ENCODE data around the gene SYK.

The SYK gene

DNA sequence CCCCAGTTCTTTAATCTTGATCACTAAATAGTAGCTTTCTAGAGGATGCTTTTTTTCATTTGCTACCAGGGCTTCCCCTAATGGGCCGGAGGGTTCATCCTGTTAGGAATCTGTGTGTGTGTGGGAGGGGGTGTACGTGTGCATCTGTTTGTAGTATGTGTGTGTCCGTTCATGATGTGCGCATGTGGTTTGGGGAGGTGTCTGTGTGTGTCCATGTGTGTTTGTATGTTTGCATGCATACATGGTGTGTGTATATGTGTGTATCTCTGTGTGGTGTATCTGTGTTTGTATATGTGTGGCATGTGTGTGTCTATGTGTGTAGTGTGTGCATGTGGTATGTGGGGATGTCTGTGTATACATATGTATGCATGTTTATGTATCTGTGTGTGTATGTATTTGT lies 106.2 kb downstream of the SYK start:
- DNase-seq, result no peak

GRCh38 chr9:90909225-90909624 lies 107.6 kb downstream of the SYK start:
- no peak for DNase-seq

GRCh38 chr9:90909747-90910283 lies 108.2 kb downstream of the SYK start:
- DNase-seq, result no peak

DNA sequence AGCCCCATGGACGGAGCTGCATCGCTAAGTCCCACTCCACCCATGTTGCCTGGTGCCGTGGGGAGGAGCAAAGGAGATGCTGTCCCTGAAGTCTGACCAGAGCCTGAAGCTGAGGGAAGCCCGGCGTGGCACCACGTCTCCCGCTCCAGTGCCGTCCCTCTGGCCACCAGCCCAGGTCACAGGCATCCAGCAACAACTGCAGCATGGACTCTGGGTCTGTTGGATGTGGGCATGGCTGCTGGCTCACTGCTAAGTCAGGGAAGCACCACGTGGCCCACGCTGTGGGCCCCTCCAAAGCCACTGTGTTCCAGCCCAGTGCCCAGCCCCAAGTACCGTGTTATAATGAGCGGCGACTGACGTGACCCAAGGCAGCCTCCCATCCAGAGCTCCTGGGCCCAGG lies 112.6 kb downstream of the SYK start:
- DNase-seq, result no peak

DNA sequence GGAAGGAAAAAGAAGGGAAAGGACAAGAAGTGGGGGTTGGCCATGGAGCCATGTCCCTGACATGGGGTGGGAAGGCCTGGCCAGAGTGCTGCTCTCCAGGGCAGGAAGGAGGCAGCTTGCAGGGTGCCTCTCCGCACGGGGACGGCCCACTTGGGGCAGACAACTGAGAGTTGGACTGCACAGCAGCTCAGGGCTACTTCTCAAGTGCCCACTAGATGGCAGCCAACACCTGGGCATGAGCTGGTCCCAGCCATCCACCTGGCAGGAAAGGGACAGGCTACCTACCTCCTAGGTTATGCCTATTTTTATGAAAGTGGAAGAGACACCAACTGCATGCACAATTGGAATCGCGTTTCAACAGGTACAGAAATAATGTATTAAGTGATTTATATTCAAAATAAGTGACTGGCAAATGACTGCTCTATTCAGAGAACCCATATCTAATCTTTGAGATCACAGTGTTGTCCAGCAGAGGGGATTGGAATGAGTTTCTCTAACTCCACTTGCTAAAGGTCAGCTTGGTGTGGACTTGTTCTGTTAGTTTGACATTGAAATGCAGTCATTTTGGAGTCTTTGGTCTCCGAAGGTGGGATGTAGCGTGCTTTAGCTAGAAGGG lies 113.4 kb downstream of the SYK start:
- peak; percentile 77 to 86 (median 85) for DNase-seq

DNA sequence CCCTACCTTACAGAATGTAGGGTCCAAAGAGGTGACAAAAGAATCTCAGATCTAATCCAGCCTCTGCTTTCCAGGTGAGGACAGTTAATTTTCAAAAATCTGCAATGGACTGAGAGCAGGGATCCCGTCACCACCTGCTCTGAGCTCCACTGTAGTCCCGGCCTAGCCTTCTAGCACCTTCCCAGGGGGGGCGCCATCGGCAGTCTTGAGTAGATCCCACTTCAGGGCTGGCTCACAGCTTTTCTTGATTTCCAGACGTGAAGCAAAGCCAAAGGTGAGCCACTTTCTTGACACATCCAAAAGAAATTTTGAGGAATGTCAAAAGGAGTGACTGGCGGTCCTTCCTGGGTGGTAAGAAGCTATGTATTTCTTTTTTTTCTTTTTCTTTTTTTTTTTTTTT lies 114.1 kb downstream of the SYK start:
- peak in 2 of 3 donors; percentile 29 to 55 for DNase-seq

DNA sequence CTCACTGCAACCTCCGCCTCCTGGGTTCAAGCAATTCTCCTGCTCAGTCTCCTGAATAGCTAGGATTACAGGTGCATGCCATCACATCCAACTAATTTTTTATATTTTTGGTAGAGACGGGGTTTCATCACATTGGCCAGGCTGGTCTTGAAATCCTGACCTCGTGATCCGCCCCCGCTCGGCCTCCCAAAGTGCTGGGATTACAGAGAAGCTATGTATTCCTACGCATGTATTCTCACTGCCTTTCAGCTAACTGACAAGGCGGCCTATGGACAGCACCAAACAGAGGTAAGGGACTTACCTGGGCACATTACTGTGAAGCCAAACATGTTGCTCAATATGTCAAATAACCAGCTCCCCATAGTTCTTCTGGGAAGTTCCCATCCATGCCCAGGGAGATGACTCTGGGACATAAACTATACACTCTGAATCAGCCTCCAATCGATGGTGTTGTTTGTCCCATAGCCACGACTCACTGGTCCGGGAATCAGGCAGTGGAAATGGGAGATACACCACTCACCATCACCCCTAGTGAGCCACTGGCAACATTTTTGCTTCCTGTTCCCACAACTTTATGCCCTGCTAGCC lies 114.6 kb downstream of the SYK start:
- no peak for DNase-seq

DNA sequence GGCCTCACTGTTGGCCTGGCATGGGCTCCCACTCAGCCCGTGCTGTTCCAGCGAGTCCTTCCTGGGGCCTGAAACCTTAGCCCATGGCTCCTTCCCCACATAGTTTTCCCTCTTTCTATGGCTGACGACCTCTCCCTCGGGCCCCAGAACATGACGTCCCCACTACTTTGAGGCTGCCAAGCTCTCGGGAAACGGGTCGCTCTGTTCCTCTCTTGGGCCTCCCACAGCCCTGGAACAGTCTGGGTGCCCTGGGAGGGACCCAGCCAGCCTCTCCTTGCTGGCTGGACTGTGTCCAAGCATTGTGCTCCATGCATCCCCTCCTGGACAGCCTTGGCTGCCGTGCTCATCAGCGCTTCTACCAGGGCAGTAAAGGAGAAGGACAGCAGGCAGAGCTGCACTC lies 118.3 kb downstream of the SYK start:
- DNase-seq, result no peak

- DNase-seq, result no peak
Measured at GRCh38 chr9:90921104-90921503, 119.5 kb downstream of the SYK start.

DNA sequence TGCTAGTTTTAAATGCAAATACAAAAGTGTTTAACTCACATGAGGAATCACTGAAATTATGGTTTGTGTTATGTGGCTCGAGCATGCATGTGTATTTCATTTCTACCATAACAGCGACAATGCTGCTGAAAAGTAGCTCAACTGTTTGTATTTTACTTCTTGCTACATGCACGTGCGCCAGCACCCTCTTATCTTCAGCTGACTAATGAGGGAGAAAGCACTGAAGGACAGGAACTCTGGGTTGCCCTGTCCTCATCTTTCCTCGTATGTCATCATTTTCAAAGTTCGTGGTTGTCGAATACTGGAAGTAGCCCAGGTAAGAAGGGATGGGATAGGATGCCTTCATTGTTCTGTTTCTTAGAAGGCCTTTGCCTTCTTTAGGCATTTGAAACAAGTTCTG lies 120.3 kb downstream of the SYK start:
- DNase-seq, result no peak

- DNase-seq, result no peak
Measured at GRCh38 chr9:90925581-90926257, 124.1 kb downstream of the SYK start.

DNA sequence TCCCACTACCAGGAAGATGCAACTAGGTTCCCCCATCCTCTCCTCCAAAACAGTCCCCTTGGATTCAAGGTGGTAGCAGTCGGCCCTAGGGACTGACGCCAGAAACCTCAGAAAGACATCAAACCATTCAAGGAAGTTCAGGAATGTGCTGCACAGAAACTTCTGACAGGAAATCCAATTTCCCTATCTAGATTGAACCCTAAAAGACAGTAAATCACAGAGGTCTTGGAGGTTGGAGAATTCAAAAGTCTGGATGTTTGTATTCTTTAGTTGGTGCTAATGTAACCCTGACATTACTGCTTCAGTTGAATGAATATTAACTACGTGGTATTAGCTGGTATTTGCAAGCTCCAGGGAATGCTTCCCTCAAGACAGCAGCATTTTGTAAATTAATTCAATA lies 125.3 kb downstream of the SYK start:
- no peak for DNase-seq

DNA sequence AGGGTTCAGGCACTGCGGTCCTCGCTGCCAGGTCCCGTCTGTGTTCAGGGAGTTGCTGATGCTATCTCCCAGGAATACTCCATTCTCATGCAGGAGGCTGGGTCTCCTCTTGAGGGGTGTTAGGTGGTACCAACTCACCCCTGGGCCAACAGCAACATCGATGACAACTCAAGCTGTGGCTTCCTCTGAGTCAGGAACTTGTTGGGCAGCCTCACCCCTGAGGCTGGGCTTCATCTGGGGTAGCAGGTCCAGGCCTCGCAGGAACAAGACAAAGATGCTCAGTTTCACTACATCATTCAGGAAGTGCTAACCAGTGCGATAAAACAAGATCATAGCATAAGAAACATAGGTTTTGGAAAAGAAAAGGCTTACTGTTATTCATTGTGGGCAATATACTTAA lies 125.9 kb downstream of the SYK start:
- DNase-seq, result no peak

DNA sequence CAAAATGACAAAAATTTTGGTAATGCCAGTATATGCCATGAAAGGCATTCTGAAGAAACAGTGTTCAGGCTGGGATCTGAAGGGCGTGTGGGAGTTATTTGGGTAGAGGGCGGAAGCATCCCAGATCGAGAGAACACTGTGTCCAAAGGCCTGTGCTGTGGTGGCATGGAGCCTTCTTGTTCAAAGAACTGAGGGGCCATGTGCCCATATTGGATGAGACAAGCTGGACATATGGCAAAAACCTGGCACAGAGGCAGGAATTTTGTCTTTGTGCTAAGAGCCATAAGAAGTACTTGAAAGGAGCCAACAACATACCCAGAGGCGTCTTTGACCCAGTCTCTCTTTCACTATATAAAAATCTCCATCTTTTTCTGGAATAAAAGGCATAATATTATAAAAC lies 128.0 kb downstream of the SYK start:
- DNase-seq, result no peak

DNA sequence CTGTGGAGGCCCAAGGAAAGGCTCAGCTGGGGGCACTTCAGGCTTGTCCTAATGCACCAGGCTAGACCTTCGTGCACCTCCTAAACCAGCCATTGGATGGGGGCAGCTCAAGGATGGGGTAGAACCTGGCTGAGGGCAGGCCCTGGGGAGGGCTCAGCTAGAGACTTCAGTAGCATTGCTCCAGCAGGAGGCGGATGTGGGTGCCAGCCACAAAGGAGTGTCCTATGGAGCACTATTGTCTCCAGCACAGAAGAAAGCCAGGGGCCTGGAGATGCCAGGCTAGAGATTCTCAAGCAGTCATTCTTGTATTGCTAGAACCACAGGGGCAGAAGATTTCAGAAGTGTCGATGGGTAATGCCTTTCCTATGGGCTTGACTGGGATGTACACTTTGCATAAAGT lies 131.8 kb downstream of the SYK start:
- DNase-seq, result no peak

DNA sequence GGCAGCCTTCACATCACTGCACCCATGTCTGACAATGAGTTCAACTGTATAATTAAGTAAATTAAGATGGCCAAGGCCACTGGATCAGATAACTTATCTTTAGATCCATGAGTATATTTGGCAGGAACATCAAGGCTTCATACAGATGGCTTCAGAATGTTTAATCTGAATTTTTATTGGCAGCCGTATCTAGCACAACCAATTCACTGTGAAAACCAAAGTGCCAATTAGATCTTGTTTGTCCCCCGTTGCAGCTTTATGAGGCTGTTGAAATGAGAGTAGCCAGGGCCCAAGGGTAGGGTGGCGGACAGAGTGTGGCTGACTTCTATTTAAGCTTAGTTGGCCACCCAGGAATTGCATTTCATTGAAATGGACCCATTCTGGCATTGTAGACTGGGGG lies 137.7 kb downstream of the SYK start:
- no peak for DNase-seq

GRCh38 chr9:90940280-90940679 lies 138.7 kb downstream of the SYK start:
- no peak for DNase-seq

GRCh38 chr9:90941661-90942060 lies 140.0 kb downstream of the SYK start:
- no peak for DNase-seq

GRCh38 chr9:90942555-90942954 lies 140.9 kb downstream of the SYK start:
- DNase-seq, result no peak

DNA sequence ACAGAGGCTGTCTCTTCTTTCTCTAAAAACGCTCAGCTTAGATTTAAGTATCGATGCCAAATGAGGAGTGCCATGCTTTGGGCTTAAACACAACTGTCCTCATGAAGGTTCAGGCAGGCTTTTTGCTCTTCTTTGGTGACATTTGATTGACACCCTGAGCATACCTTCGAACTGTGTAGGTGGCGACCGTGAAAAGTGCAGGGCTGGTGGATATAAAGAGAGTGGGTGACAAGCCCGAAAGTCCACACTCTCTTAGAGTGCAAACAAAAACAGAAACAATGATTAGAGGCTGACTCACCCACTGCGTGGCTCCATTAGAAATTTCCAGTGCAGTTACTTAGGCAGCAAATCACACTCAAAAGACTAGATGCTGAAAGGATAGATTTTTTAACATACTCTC lies 141.7 kb downstream of the SYK start:
- peak in 1 of 3 donors; percentile 13 for DNase-seq

DNA sequence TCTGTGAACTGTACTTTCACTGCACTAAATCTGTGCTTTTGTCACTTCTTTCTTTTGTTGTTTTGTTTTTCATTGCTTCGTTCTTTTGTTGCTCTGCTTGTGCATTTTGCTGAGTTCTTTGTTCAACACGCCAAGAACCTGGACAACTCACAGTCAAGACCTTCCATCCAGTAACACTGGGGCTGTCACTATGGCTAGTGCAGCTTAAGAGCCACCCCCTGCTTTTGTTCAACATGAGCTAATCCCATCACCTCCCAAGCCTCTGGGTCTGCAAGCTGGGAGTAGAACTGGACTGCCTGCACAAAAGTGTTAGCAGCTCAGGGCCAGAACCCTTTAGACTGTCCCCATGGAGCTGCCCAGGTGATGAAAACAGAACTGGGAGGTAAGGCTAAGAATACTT lies 143.7 kb downstream of the SYK start:
- DNase-seq, result no peak

GRCh38 chr9:90946982-90947381 lies 145.4 kb downstream of the SYK start:
- no peak for DNase-seq
